ENCODE measurements around the gene ALK.

Gene ALK

DNA sequence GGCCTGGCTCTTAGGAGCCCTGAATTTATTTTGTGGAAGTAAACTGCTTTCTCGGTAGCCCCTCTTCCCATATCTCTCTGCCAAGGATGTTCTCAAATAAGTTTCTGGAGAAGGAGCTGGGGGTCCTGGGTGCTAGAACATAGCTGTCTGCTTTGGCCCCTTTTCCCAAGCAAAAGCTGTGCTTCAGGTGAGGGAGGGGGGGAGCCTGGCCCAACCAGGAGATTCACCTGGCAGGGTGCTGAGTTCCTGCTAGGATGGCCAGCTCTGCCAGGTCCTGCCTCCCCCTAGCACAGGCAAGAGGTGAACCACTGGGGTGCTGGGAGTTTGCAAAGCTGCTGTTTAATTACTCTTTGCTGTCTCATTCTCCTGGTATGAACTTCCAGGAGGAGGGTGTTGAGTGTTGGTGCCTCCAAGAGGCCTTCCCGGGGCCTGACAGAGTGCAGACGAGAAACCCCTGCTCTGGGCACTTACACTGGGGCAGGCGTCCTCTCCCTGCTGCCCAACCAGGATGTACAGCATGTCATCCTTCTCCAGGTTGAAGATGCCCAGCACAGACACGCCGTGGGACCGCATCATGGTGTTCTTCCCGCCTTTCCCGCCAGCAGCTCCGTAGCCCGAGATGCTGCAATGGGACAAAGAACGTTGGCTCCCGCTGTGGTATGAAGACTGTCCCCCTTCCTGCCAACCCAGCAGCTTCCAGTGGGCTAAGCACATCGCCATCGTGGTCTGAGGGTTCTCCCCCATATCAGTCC, 682.0 kb downstream of the ALK start:
- DNase-seq, result no peak

DNA sequence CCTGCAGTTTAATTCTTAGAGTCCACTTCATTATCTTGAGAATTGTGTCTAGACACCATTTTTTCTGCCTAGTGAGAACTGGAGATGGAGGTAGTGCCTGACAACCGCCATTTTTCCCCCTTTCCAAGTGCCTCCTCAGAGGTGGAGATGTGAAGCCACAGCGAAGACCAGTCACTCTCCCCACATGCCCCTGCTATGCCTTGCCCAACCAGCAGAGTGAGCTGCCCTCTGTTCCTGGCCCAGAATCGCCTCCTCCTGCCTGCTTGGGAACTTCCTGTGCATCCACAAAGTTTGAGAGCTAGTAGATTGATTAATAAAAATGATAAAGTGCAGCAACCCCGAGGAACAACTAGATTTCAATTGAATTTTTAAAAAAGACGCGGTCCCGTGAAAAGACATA, 682.9 kb downstream of the ALK start:
- no peak for DNase-seq

DNA sequence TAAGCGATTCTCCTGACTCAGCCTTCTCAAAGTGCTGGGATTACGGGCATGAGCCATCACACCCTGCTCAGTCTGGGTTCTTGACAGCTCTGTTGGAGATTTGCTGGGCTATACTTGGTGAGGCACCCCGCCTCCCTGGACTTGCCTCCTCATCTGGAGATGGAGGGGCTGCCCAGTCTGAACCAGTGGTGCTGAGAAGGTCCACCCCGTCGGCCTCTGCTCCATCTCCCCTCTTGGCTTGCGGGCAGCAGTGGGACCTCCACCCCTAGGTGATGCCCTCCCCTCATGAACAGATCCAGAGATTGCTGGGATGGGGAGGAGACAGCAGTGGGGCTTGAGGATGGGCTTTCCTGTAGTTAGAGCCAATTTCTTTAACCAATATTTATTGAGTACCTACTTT, 685.3 kb downstream of the ALK start:
- DNase-seq, result no peak

DNA sequence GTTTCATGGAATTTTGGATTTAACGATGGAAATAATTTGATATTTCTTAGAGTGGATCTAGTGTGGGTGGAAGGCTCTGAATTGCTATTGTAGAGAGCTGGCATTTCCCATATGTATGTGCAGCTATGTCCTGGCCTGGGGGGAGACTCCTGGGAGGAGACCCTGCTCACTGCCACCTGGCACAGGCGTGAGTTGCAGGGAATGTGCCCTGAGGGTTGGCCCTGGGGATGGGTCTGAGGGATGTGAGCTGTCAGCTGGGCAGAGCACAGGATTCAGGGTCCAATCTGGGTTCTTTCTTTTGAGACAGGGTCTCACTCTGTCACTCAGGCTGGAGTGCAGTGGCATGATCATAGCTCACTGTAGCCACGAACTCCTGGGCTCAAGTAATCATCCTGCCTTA, 686.0 kb downstream of the ALK start:
- no peak for DNase-seq

DNA sequence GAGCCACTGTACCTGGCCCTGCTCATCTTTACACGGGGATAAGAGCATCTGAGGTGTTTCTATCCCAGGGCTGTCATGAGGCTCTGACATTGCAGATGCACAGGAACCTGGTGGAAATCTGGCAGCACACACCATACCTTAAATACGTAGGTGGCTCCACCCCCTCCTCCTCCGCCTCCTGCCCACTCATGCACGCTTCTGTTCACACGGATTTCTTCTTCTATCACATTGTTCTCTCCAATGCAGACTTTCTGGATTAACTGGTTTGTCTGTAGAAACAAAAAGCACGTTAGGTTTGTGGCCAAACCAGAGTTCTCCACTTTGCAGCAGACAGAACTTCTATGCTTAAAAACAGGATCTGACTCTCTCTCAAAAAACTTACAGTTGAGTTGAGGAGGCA, 688.0 kb downstream of the ALK start:
- no peak for DNase-seq

DNA sequence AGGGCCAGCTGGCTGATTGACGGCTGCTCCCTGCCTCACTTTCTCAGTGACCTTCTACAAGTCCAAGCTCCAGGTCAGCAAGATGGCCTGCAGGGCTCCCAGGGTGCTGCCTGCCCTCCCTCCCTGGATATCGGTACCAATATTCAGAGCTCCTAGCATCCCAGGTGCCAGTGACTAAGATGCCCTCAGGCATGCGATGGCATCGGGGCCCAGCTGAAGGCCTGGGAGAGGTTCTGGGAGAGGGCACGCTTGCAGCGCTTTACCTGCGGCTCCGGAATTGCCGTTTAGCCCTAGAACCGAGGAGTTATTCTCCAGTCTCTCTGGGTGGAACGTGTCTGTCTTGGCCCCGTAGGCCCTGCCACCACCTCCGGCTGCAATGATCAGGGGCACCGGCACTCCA, 689.3 kb downstream of the ALK start:
- DNase-seq, result no peak

DNA sequence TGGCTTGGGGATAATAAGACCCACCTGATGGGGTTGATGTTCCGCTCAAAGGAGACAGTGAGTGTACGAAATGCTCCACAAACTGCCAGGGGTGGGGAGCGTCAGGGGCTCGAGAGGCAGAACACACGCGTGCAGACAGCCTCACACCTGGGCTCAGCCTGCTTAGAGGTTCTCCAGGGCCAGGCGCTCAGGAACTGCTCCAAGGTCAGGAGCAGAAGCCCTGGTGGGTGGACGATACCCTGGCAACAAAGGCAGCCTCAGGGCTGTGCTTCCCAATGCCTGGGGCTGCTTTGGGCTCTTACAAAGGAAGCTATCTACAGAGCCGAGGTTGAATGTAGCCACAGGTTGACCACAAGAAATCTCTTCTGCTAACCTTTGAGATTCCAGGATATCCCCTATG, 691.7 kb downstream of the ALK start:
- DNase-seq, result no peak

DNA sequence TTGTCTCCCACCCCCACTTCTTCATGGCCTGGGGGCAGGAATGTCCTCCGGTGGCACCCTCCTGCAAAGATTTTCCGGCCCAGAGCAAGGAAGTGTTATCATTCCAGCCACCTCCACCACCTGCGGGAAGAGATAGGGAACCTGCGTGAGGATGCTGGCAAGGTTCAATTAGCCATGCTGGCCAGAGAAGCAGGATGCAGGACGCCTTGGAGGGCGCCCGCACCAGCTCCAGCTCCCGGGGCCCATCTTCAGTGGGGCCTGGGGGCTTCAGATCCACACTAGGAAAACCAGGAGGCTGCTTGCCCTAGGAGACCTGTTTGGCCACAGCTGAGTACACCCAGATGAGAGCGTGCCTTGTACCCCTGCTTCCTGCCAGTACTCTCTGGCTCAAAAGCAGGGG, 692.4 kb downstream of the ALK start:
- no peak for DNase-seq

DNA sequence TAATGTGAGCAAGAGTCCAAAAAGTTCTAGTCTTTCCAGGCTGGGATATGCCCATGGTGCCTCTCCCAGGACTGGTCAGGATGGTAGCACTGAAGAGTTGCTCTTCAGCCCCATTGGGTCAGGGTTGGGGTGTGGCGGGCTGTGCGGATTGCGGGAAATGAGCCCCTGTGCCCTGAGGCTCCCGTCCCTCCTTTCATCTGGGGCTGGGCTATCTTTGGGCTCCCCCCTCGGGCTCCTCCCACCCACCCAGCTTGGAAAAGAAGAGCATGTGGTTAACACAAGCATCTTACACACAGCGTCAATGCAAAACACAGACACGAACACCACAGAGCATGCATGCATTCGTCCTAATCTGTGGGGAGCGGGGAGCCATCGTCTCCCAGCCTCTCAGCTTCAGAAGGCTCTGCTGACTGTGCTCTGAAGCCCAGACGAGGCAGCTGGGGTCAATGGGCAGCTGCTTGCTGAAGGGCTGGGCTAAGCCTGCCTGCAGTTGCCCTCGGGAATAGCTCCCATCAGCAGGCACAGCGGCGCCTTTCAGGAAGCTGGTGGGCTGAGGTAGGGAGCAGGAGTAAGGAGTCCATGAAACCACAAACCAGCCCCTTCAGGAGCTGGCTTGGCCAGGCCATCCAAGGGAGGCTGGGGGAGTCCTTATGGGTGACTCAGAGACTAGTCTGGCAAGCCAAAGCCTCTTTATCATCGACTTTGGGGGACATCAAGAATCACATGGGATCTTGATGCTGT, 693.3 kb downstream of the ALK start:
- no peak for DNase-seq

DNA sequence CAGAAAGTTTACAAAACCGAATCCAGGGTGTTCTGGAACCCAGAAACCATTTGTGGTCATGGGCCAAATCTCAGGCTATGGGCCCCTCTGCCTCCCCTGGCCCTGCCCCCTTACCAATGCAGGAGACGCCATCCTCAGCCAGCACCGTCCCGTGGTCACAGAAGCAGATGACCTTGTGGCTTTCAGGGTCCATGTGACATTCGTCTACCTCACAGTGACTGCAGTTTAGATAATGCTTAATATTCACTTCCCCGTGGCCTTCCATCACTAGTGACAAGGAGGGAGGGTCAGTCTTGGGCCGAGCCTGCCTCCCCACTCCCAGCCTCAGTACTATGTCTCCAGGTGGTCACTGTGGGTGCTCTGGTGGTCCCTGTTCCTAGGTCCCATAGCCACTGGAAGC, 694.6 kb downstream of the ALK start:
- no peak for DNase-seq

DNA sequence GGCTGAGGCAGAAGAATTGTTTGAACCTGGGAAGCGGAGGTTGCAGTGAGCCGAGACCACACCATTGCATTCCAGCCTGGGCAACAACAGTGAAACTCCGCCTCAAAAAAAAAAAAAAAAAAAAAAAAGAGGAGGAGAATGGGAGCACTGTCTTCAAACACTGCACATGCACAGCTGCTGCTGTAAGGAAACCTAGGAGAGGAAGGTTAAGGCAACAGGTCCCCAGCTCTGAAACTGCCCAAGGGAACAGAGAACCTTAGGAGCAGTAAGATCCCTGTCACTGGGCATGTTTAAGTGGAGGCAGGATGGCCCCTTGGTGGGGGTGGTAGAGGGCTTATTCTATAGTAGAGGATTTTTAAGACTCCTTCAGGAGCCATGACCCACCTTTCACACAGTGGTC, 695.0 kb downstream of the ALK start:
- DNase-seq, result no peak

DNA sequence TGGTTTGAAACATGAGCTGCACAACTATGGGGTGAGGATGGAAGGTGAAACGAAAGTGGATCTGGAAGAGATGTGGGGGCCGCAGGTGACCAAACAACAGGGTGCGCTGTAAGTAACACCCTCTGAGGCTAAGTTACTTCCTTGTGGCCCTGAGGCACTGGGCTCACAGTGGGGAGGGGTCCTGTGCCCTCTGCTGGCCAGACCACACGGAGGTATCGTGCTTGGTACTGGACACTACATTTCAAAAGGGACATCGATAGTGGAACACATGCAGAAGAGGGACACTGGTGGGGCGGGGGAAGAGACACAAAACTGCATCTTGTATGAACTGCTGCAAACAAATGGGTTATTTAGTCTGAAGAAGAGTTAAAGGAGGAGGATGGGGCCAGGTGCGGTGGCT, 695.6 kb downstream of the ALK start:
- no peak for DNase-seq

DNA sequence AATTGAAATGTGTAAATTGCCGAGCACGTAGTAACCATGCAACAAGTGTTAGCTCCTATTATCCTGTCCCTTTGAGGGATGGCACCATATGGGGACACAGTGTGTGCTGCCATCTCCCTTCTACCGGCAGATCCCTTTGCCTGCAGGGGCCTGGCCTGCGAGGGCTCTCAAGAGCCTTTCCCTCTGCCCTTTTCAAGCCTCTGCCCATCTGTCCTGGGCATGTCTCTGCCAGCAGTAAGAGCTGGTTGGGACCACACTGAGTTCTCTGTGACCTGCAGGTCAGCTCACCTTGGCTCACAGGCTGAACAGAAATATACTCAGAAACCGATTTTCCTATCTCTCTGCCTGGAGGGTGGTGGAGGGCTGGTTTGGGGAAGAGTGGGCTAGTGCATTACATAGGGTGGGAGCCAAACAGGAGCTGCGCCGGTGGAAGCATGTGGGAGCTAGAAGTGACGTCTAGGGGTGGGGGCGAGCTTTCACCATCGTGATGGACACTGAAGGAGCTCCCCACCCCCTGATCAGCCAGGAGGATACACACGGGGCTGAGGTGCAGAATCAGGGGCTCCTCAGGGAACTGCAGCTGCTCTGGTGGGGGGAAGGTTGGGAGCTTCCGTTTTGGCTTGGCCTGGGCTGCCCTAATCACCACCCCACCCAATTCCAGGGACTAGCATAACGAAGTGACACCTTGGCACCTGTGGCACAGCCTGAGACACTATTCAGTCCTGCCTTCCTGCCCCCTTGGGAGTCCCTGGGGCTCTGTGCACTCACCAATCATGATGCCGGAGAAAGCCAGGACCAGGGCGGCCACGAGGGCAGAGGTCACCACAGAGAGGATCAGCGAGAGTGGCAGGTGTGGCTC, 696.5 kb downstream of the ALK start:
- DNase-seq, result no peak

DNA sequence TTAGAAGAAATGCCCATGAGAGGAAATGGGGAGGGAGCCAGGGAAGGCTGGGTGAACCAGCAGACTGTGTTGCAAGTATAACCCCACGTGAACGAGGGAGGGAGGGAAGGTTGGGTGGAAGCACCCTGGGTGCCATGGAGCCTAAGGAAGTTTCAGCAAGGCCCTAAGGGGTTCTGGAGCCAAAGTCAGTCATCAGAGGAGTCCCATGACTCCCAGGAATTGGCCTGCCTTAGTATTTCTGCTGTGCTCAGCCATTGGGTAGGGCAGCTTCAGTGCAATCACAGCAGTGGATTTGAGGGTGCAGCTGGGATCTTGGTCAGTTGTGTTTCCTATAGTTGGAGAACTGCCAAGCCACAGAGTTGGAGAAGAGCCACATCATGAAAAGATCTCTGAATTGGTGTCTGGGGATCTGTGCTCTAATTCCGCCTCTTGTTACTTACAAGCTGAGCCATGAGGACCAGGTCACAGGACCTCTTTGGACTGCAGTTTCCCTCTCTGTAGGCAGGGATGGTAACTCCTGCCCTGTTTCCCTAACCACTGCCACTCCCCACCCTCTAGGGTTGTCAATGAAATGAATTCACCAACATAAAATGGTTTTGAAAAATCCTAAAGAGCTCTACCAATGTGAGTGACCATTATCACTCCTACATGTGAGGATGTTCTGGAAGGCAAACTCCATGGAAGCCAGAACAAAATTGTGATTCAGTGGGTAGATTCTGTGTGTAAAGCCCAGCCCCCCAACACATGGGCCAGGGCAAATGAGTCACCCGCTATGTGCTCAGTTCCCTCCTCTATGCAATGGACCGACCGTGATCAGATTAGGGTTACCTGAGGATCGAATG, 697.3 kb downstream of the ALK start:
- DNase-seq, result no peak

DNA sequence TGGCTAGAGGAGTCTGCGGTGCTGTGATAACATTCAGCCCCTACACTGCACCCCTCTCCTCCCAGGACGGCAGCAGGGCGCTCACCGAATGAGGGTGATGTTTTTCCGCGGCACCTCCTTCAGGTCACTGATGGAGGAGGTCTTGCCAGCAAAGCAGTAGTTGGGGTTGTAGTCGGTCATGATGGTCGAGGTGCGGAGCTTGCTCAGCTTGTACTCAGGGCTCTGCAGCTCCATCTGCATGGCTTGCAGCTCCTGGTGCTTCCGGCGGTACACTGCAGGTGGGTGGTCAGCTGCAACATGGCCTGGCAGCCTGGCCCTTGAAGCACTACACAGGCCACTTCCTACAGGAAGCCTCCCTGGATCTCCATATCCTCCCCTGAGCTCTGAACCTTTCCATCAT, 698.1 kb downstream of the ALK start:
- no peak for DNase-seq

DNA sequence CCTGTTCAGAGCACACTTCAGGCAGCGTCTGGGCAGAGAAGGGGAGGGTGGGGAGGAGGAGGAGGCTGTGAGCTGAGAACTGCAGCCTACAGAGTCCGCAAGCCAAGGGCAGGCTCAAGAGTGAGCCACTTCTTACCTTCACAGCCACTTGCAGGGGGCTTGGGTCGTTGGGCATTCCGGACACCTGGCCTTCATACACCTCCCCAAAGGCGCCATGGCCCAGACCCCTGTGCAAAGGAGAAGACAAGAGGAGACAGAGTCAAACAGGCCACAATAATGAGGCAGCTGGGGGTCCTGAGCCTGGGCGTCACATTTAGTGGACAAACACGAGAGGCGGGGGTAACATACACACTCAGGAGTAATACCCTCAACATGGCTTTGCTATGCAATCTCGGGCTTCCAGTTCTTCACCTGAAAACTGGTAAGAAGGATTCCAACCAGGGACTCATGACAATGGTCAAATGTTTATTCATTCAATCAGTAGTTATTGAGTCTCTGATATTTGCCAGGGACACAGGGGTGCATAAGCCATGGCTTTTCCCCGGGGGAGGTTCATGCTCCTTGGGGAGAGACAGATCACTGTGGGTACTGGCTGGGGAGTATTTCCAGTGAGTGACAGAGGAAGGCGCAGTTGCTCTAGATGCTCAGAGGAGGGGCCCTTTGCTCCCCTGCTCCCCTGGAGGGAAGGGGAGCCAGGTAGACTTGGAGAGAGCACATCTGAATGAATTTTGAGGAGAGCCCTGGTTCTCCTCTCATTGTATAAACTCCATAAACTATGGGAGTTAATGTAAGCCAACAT, 698.8 kb downstream of the ALK start:
- no peak for DNase-seq

DNA sequence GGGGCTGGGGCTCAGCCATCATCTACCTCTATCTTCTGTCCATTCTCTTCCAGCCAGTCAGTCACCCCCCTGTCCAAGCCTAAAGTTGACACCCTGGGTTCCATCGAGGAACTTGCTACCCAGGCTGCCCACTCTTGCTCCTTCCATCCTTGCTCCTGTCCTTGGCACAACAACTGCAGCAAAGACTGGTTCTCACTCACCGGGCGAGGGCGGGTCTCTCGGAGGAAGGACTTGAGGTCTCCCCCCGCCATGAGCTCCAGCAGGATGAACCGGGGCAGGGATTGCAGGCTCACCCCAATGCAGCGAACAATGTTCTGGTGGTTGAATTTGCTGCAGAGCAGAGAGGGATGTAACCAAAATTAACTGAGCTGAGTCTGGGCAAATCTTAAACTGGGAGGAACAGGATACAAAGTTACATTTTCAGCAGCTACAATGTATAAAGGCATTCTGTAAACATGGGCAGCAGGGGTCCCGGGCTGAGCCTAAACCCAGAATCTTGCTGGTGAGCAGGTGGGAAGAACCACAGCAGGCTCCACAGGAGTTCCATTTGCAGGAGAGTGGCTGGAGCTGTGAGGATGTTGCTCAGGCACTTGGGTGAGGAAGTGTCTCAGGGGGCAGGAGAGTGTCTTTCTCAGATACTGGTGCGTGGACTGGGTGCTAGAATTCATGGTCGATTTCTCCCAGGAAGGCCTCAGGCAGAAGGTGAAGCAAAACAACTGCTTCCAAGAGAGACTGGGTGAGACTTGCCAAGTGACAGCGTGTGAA, 700.7 kb downstream of the ALK start:
- no peak for DNase-seq

DNA sequence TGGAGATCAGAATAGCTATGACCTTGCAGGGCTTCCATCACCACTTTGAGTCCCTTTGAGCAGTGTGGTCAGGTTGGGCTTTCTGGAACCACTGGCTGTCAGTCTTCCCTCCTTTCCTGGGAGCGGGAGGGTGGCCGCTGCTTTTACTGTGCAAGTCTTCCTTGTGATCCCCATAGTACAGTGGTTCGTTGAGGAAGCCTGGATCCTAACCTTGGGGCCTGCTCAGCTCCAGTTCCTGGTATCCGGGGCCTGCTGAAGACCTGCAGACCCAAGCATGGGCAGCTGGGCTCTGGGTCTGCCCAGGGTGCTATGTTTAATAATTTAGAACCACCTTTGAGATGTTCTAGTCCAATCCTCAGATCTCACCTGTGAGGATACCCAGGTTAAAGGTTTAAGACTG, 702.0 kb downstream of the ALK start:
- DNase-seq, result no peak

DNA sequence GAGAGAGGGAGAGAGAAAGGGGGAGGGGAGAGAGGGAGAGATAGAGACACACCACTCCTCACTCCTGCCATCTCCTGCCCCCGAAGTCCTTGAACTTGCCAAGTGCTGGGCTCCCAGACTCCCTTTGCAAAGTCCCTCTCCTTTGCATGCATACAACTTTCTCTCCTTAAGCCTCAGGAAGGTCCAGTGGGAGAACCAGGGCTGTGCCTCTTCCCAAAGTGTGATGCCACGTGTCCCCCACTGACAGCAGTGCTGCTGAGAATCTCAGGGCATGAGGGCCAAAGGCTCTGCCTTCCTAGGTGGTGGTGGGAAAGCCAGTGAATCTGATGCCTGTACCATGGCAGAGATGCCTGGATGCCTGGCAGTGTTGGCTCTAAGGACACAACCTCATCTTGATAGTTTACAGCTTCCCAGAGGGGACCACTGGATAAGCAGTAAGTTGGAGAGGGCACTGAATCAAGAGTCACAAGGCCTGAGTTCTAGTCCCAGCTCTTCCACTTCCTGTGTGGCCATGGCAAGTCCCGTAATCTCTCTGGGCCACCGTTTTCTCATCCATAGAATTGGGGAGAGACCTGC, 702.7 kb downstream of the ALK start:
- DNase-seq, result no peak

DNA sequence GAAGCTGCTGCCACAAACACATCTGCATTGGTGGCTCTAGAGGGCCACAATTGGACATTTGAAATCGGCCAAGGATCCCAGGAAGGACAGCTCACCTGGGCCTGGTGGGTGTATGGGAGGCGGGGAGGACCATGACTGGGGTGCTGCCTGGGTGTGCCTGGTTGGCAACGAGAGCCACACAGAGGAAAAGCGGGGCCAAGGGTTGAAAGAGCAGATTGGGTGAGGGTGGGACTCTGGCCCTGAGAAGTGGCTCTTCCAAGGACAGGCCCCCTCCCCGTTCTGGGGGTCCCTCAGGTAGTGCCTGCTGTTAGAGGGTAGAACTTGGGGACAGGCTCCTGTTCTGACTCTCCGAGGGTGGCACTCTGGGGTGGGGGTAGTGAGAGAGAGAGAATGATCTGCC, 703.3 kb downstream of the ALK start:
- DNase-seq, result no peak

DNA sequence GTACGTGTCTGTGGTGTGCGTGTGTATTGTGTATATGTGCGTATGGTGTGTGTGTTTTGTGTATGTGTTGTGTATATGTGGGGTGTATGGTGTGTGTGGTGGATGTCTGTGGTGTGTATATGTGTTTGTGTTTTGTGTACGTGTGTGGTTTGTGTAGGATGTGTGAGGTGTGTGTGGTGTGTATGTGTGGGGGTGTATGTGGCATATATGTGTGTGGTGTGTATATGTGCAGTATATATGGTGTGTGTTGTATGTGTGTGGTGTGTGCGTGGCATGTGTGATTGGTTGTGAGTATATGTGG, 704.8 kb downstream of the ALK start:
- no peak for DNase-seq

All from central memory CD4-positive, alpha-beta T cell (primary cell).